ENCODE results near the gene TNFAIP8L1. TPM values are rescaled to one million over a fixed set of nuclear protein-coding genes. Genes with fewer than 3 reads are reported as not detected.

TNFAIP8L1 gene
- total RNA-seq, 1 donor from 2014 or later, result 60.1 TPM

GRCh38 chr19:4653793-4654436, 14.6 kb downstream of the TNFAIP8L1 start:
- TF ChIP-seq, protein P1, sequence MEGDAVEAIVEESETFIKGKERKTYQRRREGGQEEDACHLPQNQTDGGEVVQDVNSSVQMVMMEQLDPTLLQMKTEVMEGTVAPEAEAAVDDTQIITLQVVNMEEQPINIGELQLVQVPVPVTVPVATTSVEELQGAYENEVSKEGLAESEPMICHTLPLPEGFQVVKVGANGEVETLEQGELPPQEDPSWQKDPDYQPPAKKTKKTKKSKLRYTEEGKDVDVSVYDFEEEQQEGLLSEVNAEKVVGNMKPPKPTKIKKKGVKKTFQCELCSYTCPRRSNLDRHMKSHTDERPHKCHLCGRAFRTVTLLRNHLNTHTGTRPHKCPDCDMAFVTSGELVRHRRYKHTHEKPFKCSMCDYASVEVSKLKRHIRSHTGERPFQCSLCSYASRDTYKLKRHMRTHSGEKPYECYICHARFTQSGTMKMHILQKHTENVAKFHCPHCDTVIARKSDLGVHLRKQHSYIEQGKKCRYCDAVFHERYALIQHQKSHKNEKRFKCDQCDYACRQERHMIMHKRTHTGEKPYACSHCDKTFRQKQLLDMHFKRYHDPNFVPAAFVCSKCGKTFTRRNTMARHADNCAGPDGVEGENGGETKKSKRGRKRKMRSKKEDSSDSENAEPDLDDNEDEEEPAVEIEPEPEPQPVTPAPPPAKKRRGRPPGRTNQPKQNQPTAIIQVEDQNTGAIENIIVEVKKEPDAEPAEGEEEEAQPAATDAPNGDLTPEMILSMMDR (IDR thresholded peaks at IDR 0.05; ENCODE audit: unreplicated experiment), result no peak
- no peak overlapping the region for H3K4me3 Mint-ChIP-seq (ENCODE audit: unreplicated experiment)
- peaks cover 20% of the 10 kb centered on the region for H3K4me1 Mint-ChIP-seq (ENCODE audit: unreplicated experiment)
- no peak overlapping the region for H3K27ac Mint-ChIP-seq (ENCODE audit: unreplicated experiment)
- H3K36me3 Mint-ChIP-seq (ENCODE audit: low read depth, unreplicated experiment), result peaks cover 15% of the 10 kb centered on the region
- no peak for DNase-seq (ENCODE audit: low spot score)
- H3K9me3 Mint-ChIP-seq (ENCODE audit: unreplicated experiment), result no peaks in the 10 kb centered on the region
- H3K27me3 Mint-ChIP-seq (ENCODE audit: unreplicated experiment), result peaks cover 15% of the 10 kb centered on the region

DNA sequence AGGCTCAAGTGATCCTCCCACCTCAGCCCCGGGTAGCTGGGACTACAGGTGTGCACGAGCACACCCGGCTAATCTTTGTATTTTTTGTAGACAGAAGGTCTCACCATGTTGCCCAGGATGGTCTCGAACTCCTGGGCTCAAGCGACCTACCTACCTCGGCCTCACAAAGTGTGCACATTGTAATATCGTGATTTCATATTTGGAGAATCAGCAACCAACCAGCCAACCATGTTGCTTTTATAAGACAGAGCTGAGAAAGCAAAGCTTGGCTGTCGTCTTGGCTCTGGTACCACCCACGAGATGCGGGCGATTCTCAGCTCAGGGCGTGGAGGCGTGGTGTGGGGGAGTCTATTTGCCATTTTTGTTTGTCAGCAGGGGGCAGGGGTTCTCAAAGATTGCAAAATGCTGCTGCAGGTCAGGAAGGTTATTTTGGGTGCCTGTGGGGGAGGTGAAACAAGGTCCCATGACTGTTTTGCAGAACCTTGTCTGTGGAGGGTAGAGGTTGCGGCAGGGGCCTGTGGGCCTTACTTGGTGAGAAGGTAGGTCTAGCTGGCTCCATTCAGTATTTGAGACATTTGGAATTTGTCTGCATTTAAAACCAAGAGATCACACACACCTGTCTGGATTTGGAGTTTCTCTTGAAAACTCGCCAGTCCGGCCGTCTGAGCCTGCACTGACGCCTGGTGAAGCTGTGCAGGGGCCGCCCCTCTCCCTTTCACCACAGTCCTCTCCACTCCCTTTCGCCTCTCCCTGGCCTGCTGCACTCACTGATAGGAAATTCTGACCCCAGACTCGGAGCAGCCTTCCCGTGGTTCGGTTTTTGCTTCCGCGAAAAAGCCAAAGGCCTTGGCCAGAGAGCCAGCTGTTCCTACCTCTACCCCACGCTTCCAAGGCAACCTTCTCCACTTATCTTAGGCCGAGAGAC, 15.4 kb downstream of the TNFAIP8L1 start:
- TF ChIP-seq, protein P1 (IDR thresholded peaks at IDR 0.05; ENCODE audit: unreplicated experiment), result no peak
- peaks cover 10% of the 10 kb centered on the region for H3K27me3 Mint-ChIP-seq (ENCODE audit: unreplicated experiment)
- H3K27ac Mint-ChIP-seq (ENCODE audit: unreplicated experiment), result peak overlapping the region; percentile 9
- DNase-seq (ENCODE audit: low spot score), result no peak
- peaks cover 12% of the 10 kb centered on the region for H3K4me1 Mint-ChIP-seq (ENCODE audit: unreplicated experiment)
- no peaks in the 10 kb centered on the region for H3K9me3 Mint-ChIP-seq (ENCODE audit: unreplicated experiment)
- peak overlapping the region; percentile 17 for H3K4me3 Mint-ChIP-seq (ENCODE audit: unreplicated experiment)
- peaks cover 14% of the 10 kb centered on the region for H3K36me3 Mint-ChIP-seq (ENCODE audit: low read depth, unreplicated experiment)

- peaks cover 22% of the 10 kb centered on the region for H3K36me3 Mint-ChIP-seq (ENCODE audit: low read depth, unreplicated experiment)
- peaks cover 6% of the 10 kb centered on the region for H3K4me1 Mint-ChIP-seq (ENCODE audit: unreplicated experiment)
- DNase-seq (ENCODE audit: low spot score), result no peak
- TF ChIP-seq, protein P1 (IDR thresholded peaks at IDR 0.05; ENCODE audit: unreplicated experiment), result no peak
- no peak overlapping the region for H3K27ac Mint-ChIP-seq (ENCODE audit: unreplicated experiment)
- no peaks in the 10 kb centered on the region for H3K9me3 Mint-ChIP-seq (ENCODE audit: unreplicated experiment)
- no peak overlapping the region for H3K4me3 Mint-ChIP-seq (ENCODE audit: unreplicated experiment)
- H3K27me3 Mint-ChIP-seq (ENCODE audit: unreplicated experiment), result peaks cover 12% of the 10 kb centered on the region
Measured at GRCh38 chr19:4656102-4656501, 16.8 kb downstream of the TNFAIP8L1 start.

- Mint-ChIP-seq H3K9me3 (ENCODE audit: unreplicated experiment) (no peaks in the 10 kb centered on the region), H3K4me1 (ENCODE audit: unreplicated experiment) (peaks cover 9% of the 10 kb centered on the region), H3K36me3 (ENCODE audit: low read depth, unreplicated experiment) (peaks cover 26% of the 10 kb centered on the region), H3K27ac (ENCODE audit: unreplicated experiment) (no peak overlapping the region), H3K27me3 (ENCODE audit: unreplicated experiment) (peaks cover 12% of the 10 kb centered on the region), H3K4me3 (ENCODE audit: unreplicated experiment) (no peak overlapping the region)
- TF ChIP-seq, protein P1 (IDR thresholded peaks at IDR 0.05; ENCODE audit: unreplicated experiment), result no peak
- no peak for DNase-seq (ENCODE audit: low spot score)
Measured at GRCh38 chr19:4657262-4657661, 17.9 kb downstream of the TNFAIP8L1 start.

DNA sequence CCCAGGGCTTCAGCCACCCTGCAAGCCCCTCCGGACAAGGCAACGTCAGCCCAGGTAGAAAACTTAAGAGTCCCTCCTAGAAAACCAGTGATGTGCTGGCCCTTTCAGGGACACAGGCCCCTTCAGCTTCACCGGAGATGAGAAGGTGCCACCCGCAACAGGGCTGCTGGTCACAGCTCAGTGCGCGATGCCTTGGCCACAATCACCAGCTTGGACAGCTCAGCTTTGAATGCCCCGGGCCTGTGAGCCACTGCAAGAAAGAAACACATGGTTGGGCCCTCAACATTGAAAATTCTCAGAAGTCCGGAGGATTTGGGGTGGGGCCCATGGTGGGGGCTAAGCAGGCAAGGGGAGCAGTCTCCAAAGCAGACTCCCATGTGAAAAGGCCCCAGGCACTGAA, 18.5 kb downstream of the TNFAIP8L1 start:
- Mint-ChIP-seq H3K27ac (ENCODE audit: unreplicated experiment) (peak overlapping the region; percentile 6), H3K4me3 (ENCODE audit: unreplicated experiment) (peak overlapping the region; percentile 60), H3K36me3 (ENCODE audit: low read depth, unreplicated experiment) (peaks cover 30% of the 10 kb centered on the region), H3K4me1 (ENCODE audit: unreplicated experiment) (peaks cover 11% of the 10 kb centered on the region), H3K9me3 (ENCODE audit: unreplicated experiment) (no peaks in the 10 kb centered on the region), H3K27me3 (ENCODE audit: unreplicated experiment) (peaks cover 18% of the 10 kb centered on the region)
- TF ChIP-seq, protein P1 (IDR thresholded peaks at IDR 0.05; ENCODE audit: unreplicated experiment), result no peak
- no peak for DNase-seq (ENCODE audit: low spot score)

Data from endothelial cell (in vitro differentiated cells).